HEK293 (cell line): ENCODE measurements around the gene SWAP70.
A peak's percentile ranks its signal among the peaks of the same experiment; 100 is the strongest.

Experiments used
- CTCF ChIA-PET: fragments of 350-600 bp; formaldehyde crosslinking; extraction: SDS; loops from one replicate; lab custom pipeline; 2021; ENCODE audit warnings: antibody characterized with exemption; lab: Yijun Ruan, JAX
- POLR2A ChIA-PET: fragments of 300-600 bp; formaldehyde crosslinking; extraction: SDS; loops from one replicate; lab custom pipeline; 2020; ENCODE audit warnings: antibody characterized with exemption, inconsistent platforms; lab: Yijun Ruan, JAX
- H3K27ac ChIP-seq: fragments of 200-500 bp; sonication (Bioruptor generic); 2 replicates; pipeline ENCODE4 v1.5.1; 2014; ENCODE audit warnings: low read depth, low read length, control low read depth, inconsistent platforms; ENCODE audit errors: extremely low read depth
- H3K36me3 ChIP-seq, 2 experiments: fragments of 200-500 bp in 1 of 2; sonication (Bioruptor generic) in 1 of 2; 1 replicate in 1 of 2; 2 replicates in 1 of 2; pipeline ENCODE4 v1.5.1; 2014 to 2017; ENCODE audit warnings: inconsistent platforms in 2 of 2, low read length in 2 of 2; ENCODE audit not compliant: control insufficient read depth in 2 of 2, insufficient read depth in 1 of 2
- H3K4me1 ChIP-seq: fragments of 200-500 bp; sonication (Bioruptor generic); 2 replicates; pipeline ENCODE4 v1.5.1; 2014; ENCODE audit warnings: mild to moderate bottlenecking, low read length, inconsistent platforms; ENCODE audit not compliant: control insufficient read depth, insufficient read depth
- H3K4me3 ChIP-seq: 2 replicates; pipeline ENCODE4 v1.5.1; 2011; ENCODE audit warnings: low read depth, mild to moderate bottlenecking, control low read depth, low read length, moderate library complexity
- H3K9me3 ChIP-seq: fragments of 200-500 bp; sonication (Bioruptor generic); 2 replicates; pipeline ENCODE4 v1.5.1; 2014; ENCODE audit warnings: low read depth, low read length, inconsistent platforms; ENCODE audit not compliant: control insufficient read depth, insufficient read depth
- EGR2 ChIP-seq: fragments of 450-650 bp; formaldehyde crosslinking; IDR thresholded peaks from 2 replicates; pipeline ENCODE4 v1.5.1; 2016; ENCODE audit warnings: low read depth, missing biosample characterization, missing genetic modification characterization
- GFI1B ChIP-seq: fragments of 450-650 bp; formaldehyde crosslinking; IDR thresholded peaks from 2 replicates; pipeline ENCODE4 v1.5.1; 2016; ENCODE audit warnings: missing biosample characterization, missing genetic modification characterization
- GLIS2 ChIP-seq: fragments of 450-650 bp; formaldehyde crosslinking; IDR thresholded peaks from 2 replicates; pipeline ENCODE4 v1.5.1; 2016; ENCODE audit warnings: missing biosample characterization, missing genetic modification characterization
- KLF9 ChIP-seq: fragments of 450-650 bp; formaldehyde crosslinking; IDR thresholded peaks from 2 replicates; pipeline ENCODE4 v1.5.1; 2016; ENCODE audit warnings: missing biosample characterization, missing genetic modification characterization, low read depth
- RBAK ChIP-seq: fragments of 450-650 bp; formaldehyde crosslinking; IDR thresholded peaks from 2 replicates; pipeline ENCODE4 v1.5.1; 2016; ENCODE audit warnings: missing biosample characterization, missing genetic modification characterization
- SALL2 ChIP-seq: fragments of 450-650 bp; formaldehyde crosslinking; IDR thresholded peaks from 2 replicates; pipeline ENCODE4 v1.5.0; 2017; ENCODE audit warnings: missing biosample characterization, mild to moderate bottlenecking, missing genetic modification characterization, borderline replicate concordance
- SP2 ChIP-seq: fragments of 450-650 bp; formaldehyde crosslinking; IDR thresholded peaks from 2 replicates; pipeline ENCODE4 v1.5.1; 2016; ENCODE audit warnings: missing biosample characterization, missing genetic modification characterization
- TRIM28 ChIP-seq: IDR thresholded peaks from 2 replicates; pipeline ENCODE4 v1.6.1; 2011; ENCODE audit warnings: low read length, control low read depth, borderline replicate concordance
- ZBTB20 ChIP-seq: fragments of 450-650 bp; formaldehyde crosslinking; IDR thresholded peaks from 2 replicates; pipeline ENCODE4 v1.5.1; 2016; ENCODE audit warnings: missing biosample characterization, missing genetic modification characterization
- ZNF140 ChIP-seq: fragments of 450-650 bp; formaldehyde crosslinking; IDR thresholded peaks from 2 replicates; pipeline ENCODE4 v1.5.1; 2016; ENCODE audit warnings: missing biosample characterization, missing genetic modification characterization
- ZNF155 ChIP-seq: fragments of 450-650 bp; formaldehyde crosslinking; IDR thresholded peaks from 2 replicates; pipeline ENCODE4 v1.5.1; 2016; ENCODE audit warnings: missing biosample characterization, missing genetic modification characterization
- ZNF19 ChIP-seq: fragments of 450-650 bp; formaldehyde crosslinking; IDR thresholded peaks from 2 replicates; pipeline ENCODE4; 2016; ENCODE audit warnings: missing biosample characterization, missing genetic modification characterization, low read depth
- ZNF311 ChIP-seq: fragments of 450-650 bp; formaldehyde crosslinking; IDR thresholded peaks from 2 replicates; pipeline ENCODE4 v1.5.1; 2017; ENCODE audit warnings: missing biosample characterization, missing genetic modification characterization, borderline replicate concordance
- ZNF335 ChIP-seq: fragments of 450-650 bp; formaldehyde crosslinking; conservative IDR thresholded peaks from 2 replicates; pipeline ENCODE4 v1.5.1; 2016; ENCODE audit warnings: missing biosample characterization, missing genetic modification characterization
- ZNF354C ChIP-seq: fragments of 450-650 bp; formaldehyde crosslinking; IDR thresholded peaks from 2 replicates; pipeline ENCODE4 v1.5.1; 2016; ENCODE audit warnings: missing biosample characterization, missing genetic modification characterization, low read depth, borderline replicate concordance
- ZNF366 ChIP-seq: fragments of 450-650 bp; formaldehyde crosslinking; conservative IDR thresholded peaks from 2 replicates; pipeline ENCODE4 v1.5.1; 2016; ENCODE audit warnings: missing biosample characterization, missing genetic modification characterization
- ZNF37A ChIP-seq: fragments of 450-650 bp; IDR thresholded peaks from 2 replicates; pipeline ENCODE4 v1.5.1; 2018; ENCODE audit warnings: missing biosample characterization, missing genetic modification characterization
- ZNF394 ChIP-seq: fragments of 450-650 bp; formaldehyde crosslinking; IDR thresholded peaks from 2 replicates; pipeline ENCODE4 v1.5.1; 2016; ENCODE audit warnings: missing biosample characterization, missing genetic modification characterization, mild to moderate bottlenecking, moderate library complexity, borderline replicate concordance
- ZNF555 ChIP-seq: fragments of 450-650 bp; formaldehyde crosslinking; conservative IDR thresholded peaks from 2 replicates; pipeline ENCODE4 v1.5.1; 2017; ENCODE audit warnings: missing biosample characterization, mild to moderate bottlenecking, missing genetic modification characterization, inconsistent platforms
- ZNF658 ChIP-seq: fragments of 450-650 bp; formaldehyde crosslinking; IDR thresholded peaks from 2 replicates; pipeline ENCODE4; 2016; ENCODE audit warnings: missing biosample characterization, missing genetic modification characterization
- ZNF785 ChIP-seq: fragments of 450-650 bp; formaldehyde crosslinking; IDR thresholded peaks from 2 replicates; pipeline ENCODE4 v1.5.1; 2016; ENCODE audit warnings: missing biosample characterization, missing genetic modification characterization
- TF ChIP-seq, protein P1 (sequence below): fragments of 450-650 bp; IDR thresholded peaks from 2 replicates; pipeline ENCODE4 v1.5.1; 2018; ENCODE audit warnings: missing biosample characterization, mild to moderate bottlenecking, missing genetic modification characterization
- TF ChIP-seq, protein P2 (sequence below): fragments of 450-650 bp; formaldehyde crosslinking; IDR thresholded peaks from 2 replicates; pipeline ENCODE4 v1.5.1; 2016; ENCODE audit warnings: missing biosample characterization, missing genetic modification characterization
- TF ChIP-seq, protein P3 (sequence below): IDR thresholded peaks from 2 replicates; pipeline ENCODE4 v1.6.1; 2011; ENCODE audit warnings: mild to moderate bottlenecking, low read depth, low read length, borderline replicate concordance

Gene SWAP70

DNA sequence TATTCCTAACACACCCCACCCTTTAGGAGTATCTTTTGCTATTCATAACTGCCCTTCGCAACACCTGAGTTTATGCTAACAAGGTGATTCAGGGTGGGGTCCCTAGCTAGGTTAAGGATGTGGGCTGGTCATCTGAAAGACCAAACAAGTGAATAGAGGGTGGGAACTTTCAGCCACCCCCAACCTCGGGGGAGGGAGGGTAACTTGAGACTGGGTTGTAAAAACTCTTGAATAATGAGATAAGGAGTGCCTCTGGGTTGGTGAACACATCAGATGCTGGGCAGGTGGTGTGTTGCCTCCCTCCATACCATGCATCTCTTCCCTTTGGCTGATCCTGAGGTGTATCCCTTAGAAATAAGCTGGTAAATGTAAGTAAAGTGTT lies 111.5 kb downstream of the SWAP70 start (continued):
- TF ChIP-seq ZNF37A (no peak), EGR2 (0 out of 2 replicates have a peak, but pooled peaks have one; percentile 26), SP2 (no peak)
- TF ChIP-seq, protein P1, sequence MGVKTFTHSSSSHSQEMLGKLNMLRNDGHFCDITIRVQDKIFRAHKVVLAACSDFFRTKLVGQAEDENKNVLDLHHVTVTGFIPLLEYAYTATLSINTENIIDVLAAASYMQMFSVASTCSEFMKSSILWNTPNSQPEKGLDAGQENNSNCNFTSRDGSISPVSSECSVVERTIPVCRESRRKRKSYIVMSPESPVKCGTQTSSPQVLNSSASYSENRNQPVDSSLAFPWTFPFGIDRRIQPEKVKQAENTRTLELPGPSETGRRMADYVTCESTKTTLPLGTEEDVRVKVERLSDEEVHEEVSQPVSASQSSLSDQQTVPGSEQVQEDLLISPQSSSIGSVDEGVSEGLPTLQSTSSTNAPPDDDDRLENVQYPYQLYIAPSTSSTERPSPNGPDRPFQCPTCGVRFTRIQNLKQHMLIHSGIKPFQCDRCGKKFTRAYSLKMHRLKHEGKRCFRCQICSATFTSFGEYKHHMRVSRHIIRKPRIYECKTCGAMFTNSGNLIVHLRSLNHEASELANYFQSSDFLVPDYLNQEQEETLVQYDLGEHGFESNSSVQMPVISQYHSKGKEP (tag by site-specific recombination): no peak

DNA sequence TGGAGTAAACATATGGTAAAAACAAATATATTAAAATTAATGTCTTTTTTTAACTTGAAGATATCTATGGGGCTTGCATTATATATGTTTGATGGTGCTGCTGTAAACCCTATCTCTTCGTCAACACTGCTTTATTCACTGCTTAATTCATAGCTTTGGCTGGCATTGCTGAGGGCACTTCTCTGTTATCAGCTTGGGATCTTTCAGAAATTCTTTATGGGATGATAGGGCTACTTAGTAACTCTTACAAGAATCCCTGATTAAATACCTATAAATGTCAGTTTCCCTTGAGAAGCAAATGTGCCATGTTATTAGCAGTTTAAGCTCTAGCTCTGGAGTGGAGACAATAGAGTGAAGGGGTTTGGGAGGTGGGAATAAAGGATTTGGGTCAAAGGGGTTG lies 112.3 kb downstream of the SWAP70 start:
- Histone ChIP-seq H3K9me3 (no peaks in the 10 kb centered on the region), H3K4me3 (no peak overlapping the region), H3K27ac (no peak overlapping the region), H3K36me3 (peaks cover 0 to 31% of the 10 kb centered on the region in 2 experiments; a peak in 1 of 3 replicates), H3K4me1 (no peaks in the 10 kb centered on the region)
- ChIA-PET POLR2A (no interaction called here), CTCF (interaction anchor here (0.6 to 1.6 kb wide), 2 partner anchors 18 to 388 kb away, joined by 3 to 4 read pairs; no protein-coding TSS in a partner anchor)
- TF ChIP-seq ZNF658 (tag by site-specific recombination) (no peak), ZNF311 (tag by site-specific recombination) (no peak), ZNF394 (tag by site-specific recombination) (no peak), ZNF354C (no peak), TRIM28 (no peak)
- TF ChIP-seq, protein P2, sequence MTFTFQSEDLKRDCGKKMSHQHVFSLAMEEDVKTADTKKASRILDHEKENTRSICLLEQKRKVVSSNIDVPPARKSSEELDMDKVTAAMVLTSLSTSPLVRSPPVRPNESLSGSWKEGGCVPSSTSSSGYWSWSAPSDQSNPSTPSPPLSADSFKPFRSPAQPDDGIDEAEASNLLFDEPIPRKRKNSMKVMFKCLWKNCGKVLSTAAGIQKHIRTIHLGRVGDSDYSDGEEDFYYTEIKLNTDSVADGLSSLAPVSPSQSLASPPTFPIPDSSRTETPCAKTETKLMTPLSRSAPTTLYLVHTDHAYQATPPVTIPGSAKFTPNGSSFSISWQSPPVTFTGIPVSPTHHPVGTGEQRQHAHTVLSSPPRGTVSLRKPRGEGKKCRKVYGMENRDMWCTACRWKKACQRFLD (tag by site-specific recombination): no peak

DNA sequence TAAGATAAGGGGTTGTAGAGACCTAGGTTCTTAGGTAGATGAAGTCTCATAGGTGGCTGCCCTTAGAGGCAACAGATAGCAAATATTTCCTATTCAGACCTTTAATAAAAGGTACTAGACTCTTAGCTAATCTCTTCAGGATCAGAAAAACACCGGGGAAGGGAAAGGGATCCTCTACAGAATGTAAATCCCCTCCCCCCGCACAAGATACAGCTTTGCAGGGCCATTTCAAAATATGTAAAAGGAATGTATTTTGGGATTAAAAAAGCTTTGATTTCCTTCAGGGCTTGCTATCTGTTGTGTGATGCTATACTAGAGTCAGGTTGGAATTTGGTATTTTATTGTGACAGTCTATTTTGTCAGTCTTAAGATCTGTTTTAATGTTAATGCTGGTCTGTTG lies 113.2 kb downstream of the SWAP70 start:
- ChIA-PET POLR2A (no interaction called here), CTCF (interaction anchor here (0.6 kb wide), 1 partner anchor 178 kb away, joined by 4 read pairs; no protein-coding TSS in a partner anchor)
- H3K27ac ChIP-seq: no peak overlapping the region
- no peak overlapping the region for H3K4me3 ChIP-seq
- no peak for TF ChIP-seq ZNF785 (tag by site-specific recombination)
- no peak for TF ChIP-seq KLF9 (tag by site-specific recombination)
- no peak for TF ChIP-seq ZNF155 (tag by site-specific recombination)
- TF ChIP-seq ZNF555 (tag by site-specific recombination): no peak
- no peak for TF ChIP-seq ZBTB20 (tag by site-specific recombination)
- no peak for TF ChIP-seq SALL2 (tag by site-specific recombination)
- TF ChIP-seq ZNF19 (tag by site-specific recombination): no peak
- no peak for TF ChIP-seq GFI1B (tag by site-specific recombination)
- TF ChIP-seq, protein P3, sequence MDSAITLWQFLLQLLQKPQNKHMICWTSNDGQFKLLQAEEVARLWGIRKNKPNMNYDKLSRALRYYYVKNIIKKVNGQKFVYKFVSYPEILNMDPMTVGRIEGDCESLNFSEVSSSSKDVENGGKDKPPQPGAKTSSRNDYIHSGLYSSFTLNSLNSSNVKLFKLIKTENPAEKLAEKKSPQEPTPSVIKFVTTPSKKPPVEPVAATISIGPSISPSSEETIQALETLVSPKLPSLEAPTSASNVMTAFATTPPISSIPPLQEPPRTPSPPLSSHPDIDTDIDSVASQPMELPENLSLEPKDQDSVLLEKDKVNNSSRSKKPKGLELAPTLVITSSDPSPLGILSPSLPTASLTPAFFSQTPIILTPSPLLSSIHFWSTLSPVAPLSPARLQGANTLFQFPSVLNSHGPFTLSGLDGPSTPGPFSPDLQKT: no peak
- no peak for TF ChIP-seq ZNF140 (tag by site-specific recombination)
- TF ChIP-seq ZNF335 (tag by site-specific recombination): no peak
- no peak for TF ChIP-seq GLIS2 (tag by site-specific recombination)
- no peak for TF ChIP-seq ZNF366 (tag by site-specific recombination)
- TF ChIP-seq RBAK (tag by site-specific recombination): no peak
- peaks cover 0 to 38% of the 10 kb centered on the region in 2 experiments; a peak in 2 of 3 replicates for H3K36me3 ChIP-seq
- no peaks in the 10 kb centered on the region for H3K9me3 ChIP-seq
- H3K4me1 ChIP-seq: no peaks in the 10 kb centered on the region
